Progenitor cell of endocrine pancreas (in vitro differentiated cells): ENCODE data around the gene PLGRKT. TPM values are rescaled to one million over a fixed set of nuclear protein-coding genes. Genes with fewer than 3 reads are reported as not detected.
"Not testable (repeated sequence)": the region's sequence is repeated elsewhere in the genome, so short reads cannot be mapped to it uniquely, and the experiment has no call there.

ENCODE experiments used
- DNase-seq: peaks from one replicate; pipeline ENCODE4 v3.0.0; 2021; ENCODE audit warnings: low spot score; ENCODE audit not compliant: unreplicated experiment
- H3K27ac Mint-ChIP-seq: 2 replicates; pipeline ENCODE4 v1.8.0; 2021; ENCODE audit warnings: mild to moderate bottlenecking, moderate library complexity, mixed read lengths
- H3K27me3 Mint-ChIP-seq: 2 replicates; pipeline ENCODE4 v1.8.0; 2021; ENCODE audit warnings: mixed read lengths
- H3K36me3 Mint-ChIP-seq: 2 replicates; pipeline ENCODE4 v1.8.0; 2022; ENCODE audit warnings: mixed read lengths; ENCODE audit not compliant: insufficient read depth
- H3K4me1 Mint-ChIP-seq: 2 replicates; pipeline ENCODE4 v1.8.0; 2021; ENCODE audit warnings: low read depth, mixed read lengths
- H3K4me3 Mint-ChIP-seq: 2 replicates; pipeline ENCODE4 v1.8.0; 2021; ENCODE audit warnings: low read depth, mild to moderate bottlenecking, moderate library complexity, mixed read lengths
- H3K9me3 Mint-ChIP-seq: 2 replicates; pipeline ENCODE4 v1.8.0; 2021; ENCODE audit warnings: low read depth, mixed read lengths
- CTCF ChIP-seq: fragments of 200-600 bp; sonication (generic); IDR thresholded peaks from one replicate; pipeline ENCODE4 v1.5.0; 2021; ENCODE audit warnings: antibody characterized with exemption, mild to moderate bottlenecking; ENCODE audit not compliant: unreplicated experiment
- total RNA-seq: library from RNA; stranded (reverse); gene quantifications from 2 replicates; pipeline ENCODE4 v1.2.1, GENCODE V29; 2021

The PLGRKT gene
- total RNA-seq, 1 donor from 2014 or later = 18.9 TPM

GRCh38 chr9:5470122-5470521 is 32.4 kb upstream of the PLGRKT start:
- peaks cover 8% of the 10 kb centered on the region for H3K9me3 Mint-ChIP-seq
- H3K27me3 Mint-ChIP-seq = no peaks in the 10 kb centered on the region
- H3K36me3 Mint-ChIP-seq = no peaks in the 10 kb centered on the region
- no peak overlapping the region for H3K27ac Mint-ChIP-seq
- no peak overlapping the region for H3K4me3 Mint-ChIP-seq
- no peak for DNase-seq
- no peaks in the 10 kb centered on the region for H3K4me1 Mint-ChIP-seq
- TF ChIP-seq CTCF = no peak

GRCh38 chr9:5468850-5469249 is 31.1 kb upstream of the PLGRKT start:
- no peak for TF ChIP-seq CTCF

GRCh38 chr9:5466766-5467165 is 29.0 kb upstream of the PLGRKT start:
- H3K27me3 Mint-ChIP-seq = no peaks in the 10 kb centered on the region
- TF ChIP-seq CTCF = no peak
- no peaks in the 10 kb centered on the region for H3K4me1 Mint-ChIP-seq
- no peaks in the 10 kb centered on the region for H3K36me3 Mint-ChIP-seq
- no peak overlapping the region for H3K27ac Mint-ChIP-seq
- no peak for DNase-seq
- no peaks in the 10 kb centered on the region for H3K9me3 Mint-ChIP-seq
- no peak overlapping the region for H3K4me3 Mint-ChIP-seq

More at GRCh38 chr9:5468850-5469249, 31.1 kb upstream of the PLGRKT start:
- Mint-ChIP-seq H3K36me3 (no peaks in the 10 kb centered on the region), H3K9me3 (peaks cover 5% of the 10 kb centered on the region), H3K27ac (no peak overlapping the region), H3K4me3 (no peak overlapping the region), H3K27me3 (no peaks in the 10 kb centered on the region), H3K4me1 (no peaks in the 10 kb centered on the region)
- no peak for DNase-seq

GRCh38 chr9:5466005-5466404 is 28.3 kb upstream of the PLGRKT start:
- Mint-ChIP-seq H3K36me3 (no peaks in the 10 kb centered on the region), H3K27me3 (no peaks in the 10 kb centered on the region), H3K4me3 (no peak overlapping the region), H3K27ac (no peak overlapping the region), H3K9me3 (no peaks in the 10 kb centered on the region), H3K4me1 (no peaks in the 10 kb centered on the region)
- TF ChIP-seq CTCF = no peak
- DNase-seq = no peak

- not testable (repeated sequence) for H3K9me3 Mint-ChIP-seq, H3K27ac Mint-ChIP-seq, DNase-seq, H3K4me1 Mint-ChIP-seq, H3K36me3 Mint-ChIP-seq, H3K4me3 Mint-ChIP-seq, H3K27me3 Mint-ChIP-seq
These were observed 27.2 kb upstream of the PLGRKT start for GRCh38 chr9:5464831-5465330.

- Mint-ChIP-seq H3K4me3 (no peak overlapping the region), H3K36me3 (no peaks in the 10 kb centered on the region), H3K27ac (no peak overlapping the region), H3K27me3 (no peaks in the 10 kb centered on the region), H3K4me1 (peaks cover 12% of the 10 kb centered on the region), H3K9me3 (no peaks in the 10 kb centered on the region)
- no peak for DNase-seq
- no peak for TF ChIP-seq CTCF
These were observed 22.4 kb upstream of the PLGRKT start for GRCh38 chr9:5460157-5460556.
